Activated naive CD4-positive, alpha-beta T cell (primary cell): ENCODE results near the gene THRA.

Experiments used
- DNase-seq, 4 experiments: peaks; one replicate each; lab custom pipeline; 2025; lab: John Stamatoyannopoulos, UW

Gene THRA

GRCh38 chr17:40064971-40065768, 2.4 kb downstream of the THRA start:
- DNase-seq: no peak

DNA sequence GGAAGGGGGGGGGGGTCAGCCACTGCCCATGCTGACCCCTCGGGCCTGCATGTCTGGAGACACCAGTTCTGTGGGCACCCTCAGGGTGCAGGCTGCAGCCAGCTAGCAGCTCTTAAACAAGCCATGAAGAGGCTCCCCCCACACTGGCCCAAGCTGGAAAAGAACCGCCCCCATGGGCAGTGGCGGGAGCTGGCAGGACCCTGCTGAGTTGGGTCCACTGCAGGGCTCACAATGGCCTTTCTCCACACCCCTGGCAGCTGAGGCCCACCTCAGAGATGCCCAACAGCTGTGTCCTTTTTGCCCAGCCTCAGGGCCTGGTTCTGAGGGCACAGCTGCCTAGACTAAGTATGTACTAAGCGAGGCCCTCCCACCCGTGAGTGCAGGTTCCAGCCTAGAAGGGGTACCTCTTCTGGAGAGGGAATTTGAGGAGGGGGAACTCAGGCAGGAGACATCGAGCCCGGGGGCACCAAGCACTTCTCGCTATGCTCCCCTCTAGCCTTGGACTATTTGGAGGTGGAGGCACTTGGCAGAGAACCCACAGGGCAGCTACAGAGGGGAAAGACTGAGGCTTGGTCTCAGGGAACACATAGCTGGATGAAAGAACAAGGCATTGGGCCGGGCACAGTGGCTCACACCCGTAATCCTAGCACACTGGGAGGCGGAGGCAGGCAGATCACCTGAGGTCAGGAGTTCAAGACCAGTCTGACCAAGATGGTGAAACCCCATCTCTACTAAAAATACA, 3.2 kb downstream of the THRA start:
- no peak for DNase-seq

GRCh38 chr17:40067710-40068109, 4.9 kb downstream of the THRA start:
- no peak for DNase-seq

DNA sequence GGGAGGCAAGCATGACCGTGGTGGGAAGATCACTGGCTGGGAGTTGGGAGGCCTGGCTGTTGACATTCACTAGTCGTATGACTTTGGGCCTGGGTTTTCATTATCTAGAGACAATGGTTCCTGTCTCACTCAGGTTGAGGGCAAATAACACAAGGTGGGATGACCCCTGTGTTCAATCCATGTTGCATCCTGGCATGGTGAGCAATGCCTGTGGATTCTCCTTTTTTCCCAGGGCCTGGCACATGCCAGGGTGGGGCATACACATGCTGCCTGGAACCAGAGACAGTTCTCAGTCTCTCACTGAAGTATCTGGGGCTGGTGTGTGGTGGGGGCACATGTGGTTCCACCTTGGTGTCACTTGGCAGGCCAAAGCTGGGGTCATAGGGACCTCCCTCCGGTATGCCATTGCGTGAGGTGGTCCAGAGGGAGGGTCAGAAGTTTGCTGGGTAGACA, 5.4 kb downstream of the THRA start:
- no peak for DNase-seq

GRCh38 chr17:40068584-40068916, 5.8 kb downstream of the THRA start:
- DNase-seq: no peak

- peak; percentile 45 to 71 (median 54) for DNase-seq
Measured at GRCh38 chr17:40068917-40069750, 6.4 kb downstream of the THRA start.

DNA sequence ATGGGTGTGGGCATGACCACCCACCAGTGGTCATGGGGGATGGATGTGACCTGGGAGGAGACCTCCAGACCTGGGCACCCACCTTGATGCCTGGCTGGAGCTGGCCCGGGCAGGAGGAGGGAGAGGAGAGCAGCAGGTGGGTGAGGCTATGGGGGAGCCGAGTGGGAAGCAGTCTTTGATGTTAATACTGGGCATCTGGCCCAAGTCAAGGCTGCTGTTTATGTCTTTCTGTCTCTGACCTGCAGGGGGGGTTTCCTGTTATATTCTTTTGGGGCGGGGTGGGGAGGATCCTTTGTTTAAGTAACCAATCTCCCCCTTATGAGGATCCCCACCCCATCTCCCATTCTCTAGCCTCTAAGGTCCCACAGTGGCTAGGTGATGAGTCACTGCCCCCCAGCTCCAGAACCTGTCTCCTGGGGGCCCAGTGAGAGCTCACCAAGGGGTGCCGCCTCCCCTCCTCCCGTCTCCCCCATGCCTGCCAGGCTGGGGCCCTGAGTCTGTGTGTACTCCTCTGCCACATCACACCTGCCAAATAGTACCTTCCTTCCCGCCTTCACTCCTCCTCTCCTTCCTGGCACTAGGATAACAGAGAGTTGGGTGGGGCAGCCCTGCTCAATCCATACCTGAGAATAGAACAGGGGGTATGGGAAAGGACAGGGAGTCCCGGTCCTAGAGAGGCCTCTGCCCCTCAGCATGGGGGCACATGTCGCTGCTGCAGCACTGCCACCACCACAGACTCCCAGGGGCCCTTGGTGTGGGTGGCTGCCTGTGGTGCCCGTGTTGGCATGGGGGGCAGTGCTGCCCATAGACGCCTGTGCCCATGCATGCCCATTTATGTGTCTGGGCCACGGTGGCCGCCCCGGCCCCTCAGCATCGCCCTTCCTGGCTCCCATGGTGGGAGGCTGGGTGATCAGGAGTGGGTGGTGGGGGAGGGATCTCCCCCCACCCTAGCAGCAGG, 7.3 kb downstream of the THRA start:
- peak in 1 of 4 experiments; percentile 23 for DNase-seq

GRCh38 chr17:40070709-40071312, 8.0 kb downstream of the THRA start:
- DNase-seq: no peak

DNA sequence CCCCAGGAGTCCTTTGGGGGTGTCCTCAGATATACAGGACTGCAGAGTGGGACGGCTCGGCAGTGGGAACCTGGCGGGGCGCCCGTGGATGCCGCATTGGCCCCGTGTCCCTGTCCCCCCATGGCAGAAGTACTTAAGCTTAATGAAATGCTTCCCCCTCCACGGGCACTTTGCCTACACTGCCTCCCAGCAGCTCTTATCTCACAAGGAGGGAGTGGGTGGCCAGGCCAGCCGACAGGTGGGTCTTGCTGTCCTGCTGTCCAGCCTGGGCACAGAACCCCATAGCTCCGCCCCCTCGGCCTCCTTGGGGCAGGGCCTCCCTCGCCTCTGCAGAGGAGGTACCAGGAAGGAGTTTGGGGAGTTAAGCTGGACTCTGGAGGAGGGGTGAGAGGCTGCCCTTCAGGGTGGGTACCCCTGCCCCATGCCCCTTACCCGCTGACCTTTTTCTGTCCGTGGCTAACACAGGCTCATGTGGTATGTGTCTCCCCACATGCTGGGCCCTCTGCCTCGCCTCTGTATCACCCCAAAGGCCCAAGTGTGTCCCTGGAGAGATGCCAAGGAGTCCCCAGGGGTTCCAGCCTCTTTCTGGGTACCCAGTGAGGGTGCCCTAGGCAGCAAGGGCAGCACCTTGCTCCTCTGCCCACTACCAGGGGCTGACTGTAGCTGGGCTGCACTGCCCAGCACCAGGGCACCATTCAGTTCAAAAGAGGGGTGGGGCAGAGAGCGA, 8.7 kb downstream of the THRA start:
- no peak for DNase-seq

- no peak for DNase-seq
Measured at GRCh38 chr17:40072040-40072734, 9.4 kb downstream of the THRA start.

DNA sequence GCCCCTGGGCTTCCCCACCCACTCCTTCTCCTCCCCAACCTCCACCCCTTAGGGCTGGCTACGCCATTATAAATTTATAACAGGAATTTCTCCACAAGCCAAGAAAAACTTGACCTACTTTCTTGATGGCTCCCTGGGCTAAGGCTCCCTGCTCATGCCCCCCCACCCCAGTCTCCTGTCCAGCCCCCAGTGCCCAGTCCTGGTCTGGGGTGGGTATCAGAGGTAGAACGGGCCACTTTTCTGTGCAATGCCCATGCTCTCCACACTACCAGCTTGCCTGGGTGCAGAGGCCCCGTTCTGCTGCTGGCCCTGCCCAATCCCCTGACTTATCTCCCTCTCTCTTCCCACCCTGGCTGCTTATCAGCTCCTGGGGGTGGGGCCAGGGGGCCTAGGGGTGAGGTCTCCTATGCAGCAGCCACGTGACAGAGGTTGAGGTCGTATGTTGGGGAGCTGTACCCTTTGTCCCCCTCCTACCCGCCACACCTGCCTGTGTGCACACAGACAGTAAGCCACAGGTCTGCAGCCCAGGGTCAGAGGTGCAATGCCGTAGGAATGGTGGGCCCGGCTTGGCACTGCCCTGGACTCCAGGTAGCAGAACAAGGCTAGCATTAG, 10.1 kb downstream of the THRA start:
- DNase-seq: no peak

- no peak for DNase-seq
Measured at GRCh38 chr17:40073454-40074174, 10.8 kb downstream of the THRA start.

- DNase-seq: no peak
Measured at GRCh38 chr17:40074175-40074512, 11.4 kb downstream of the THRA start.

- DNase-seq: no peak
Measured at GRCh38 chr17:40074871-40075200, 12.1 kb downstream of the THRA start.

DNA sequence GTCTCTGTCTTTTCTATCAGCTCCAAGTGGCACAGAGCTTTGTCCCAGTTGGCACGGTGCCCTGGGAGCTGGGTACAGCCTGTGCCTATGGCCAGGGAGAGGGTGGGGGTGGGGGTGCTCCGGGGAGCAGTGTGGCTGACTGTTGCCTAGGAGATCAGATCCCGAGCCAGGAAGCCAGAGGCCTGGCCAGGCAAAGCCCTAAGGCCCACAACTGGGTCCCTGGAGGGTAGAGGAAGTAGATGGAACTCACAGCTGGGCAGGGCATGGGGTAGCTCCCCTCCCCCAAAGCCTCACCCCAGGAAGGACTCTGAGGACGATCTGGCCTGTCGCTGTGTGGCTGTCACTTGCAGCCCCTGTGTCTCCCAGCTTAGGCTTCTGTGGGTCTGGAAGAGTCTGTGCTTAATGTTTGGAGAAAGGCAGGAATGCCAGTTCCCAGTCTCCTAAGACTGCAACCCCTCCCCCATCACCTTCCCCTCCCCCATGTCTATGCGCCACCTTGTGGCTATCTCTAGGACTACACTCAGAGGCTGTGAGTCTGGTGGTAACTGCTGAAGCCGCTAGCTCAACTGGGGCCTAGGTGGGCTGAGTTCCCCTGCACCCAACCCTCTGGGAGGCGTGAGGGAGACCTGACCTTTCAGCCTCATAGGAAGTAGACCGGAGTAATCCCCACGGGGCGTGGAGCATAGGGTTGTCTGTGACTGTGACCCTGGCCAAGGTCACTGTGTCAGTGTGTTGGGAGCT, 12.6 kb downstream of the THRA start:
- peak; percentile 34 to 64 (median 50) for DNase-seq

DNA sequence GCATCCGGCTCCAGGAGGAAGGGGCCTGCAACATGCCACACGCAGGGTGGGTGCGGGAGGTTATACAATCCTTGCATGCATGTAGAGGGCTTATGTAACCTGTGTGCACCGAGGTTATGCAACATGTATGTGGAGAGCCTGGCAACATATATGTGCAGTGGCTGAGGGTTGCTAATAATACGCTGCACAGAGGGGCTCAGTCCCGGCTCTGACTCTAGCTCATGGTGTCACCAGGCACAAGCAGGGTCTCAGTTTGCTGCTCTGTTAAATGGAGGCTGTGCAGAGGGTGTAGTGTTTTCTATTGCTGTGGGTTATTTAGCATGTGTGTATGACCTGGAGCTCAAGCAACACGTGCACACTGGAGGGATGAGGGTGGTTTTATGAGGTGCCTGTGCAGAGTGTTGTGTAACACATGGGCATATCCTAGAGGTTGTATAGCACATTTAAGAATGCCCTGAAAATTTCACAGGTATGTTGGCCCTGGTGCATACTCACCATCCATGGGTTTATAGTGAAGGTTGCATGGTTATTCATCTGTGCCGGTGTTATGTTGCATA, 13.3 kb downstream of the THRA start:
- no peak for DNase-seq

DNA sequence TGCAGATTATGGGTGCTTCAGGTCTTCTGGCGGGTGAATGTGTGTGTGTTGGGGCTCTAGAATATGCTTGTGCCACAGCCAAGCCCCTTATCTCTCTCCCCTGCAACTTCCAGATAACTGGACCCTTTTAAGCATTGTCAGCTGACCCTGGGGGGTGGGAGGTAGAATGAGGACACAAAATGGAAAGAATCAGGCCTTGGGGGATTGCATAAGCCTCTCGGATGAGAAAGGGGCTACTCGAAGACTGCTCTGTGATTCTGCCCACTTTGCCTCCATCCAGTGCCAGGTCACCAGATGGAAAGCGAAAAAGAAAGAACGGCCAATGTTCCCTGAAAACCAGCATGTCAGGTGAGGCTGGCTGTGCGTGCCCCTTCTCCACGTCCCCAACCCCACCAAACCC, 13.8 kb downstream of the THRA start:
- no peak for DNase-seq

DNA sequence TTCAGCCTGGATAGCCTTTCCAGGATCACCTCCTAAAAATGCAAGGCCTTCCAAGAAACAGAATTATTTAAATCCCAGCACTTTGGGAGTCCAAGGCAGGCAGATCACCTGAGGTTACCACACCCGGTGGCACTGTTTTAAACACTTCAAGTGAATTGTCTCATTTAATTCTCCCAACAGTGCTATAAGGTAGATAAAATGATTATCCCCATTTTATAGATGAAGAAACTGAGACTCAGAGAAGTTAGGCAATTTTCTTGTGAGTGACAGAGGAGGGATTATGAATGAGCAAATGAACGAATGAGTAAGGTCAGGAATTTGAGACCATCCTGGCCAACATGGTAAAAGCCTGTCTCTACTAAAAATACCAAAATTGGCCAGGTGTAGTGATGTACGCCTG, 16.8 kb downstream of the THRA start:
- DNase-seq: no peak
